GM21576 (cell line): ENCODE measurements around the gene AFF3.

Experiments used
- ATAC-seq: cut with Tn5 transposase; IDR thresholded peaks from one replicate; pipeline ENCODE4 v1.9.1; 2021; ENCODE audit warnings: mild to moderate bottlenecking, moderate library complexity; ENCODE audit not compliant: unreplicated experiment

The AFF3 gene

DNA sequence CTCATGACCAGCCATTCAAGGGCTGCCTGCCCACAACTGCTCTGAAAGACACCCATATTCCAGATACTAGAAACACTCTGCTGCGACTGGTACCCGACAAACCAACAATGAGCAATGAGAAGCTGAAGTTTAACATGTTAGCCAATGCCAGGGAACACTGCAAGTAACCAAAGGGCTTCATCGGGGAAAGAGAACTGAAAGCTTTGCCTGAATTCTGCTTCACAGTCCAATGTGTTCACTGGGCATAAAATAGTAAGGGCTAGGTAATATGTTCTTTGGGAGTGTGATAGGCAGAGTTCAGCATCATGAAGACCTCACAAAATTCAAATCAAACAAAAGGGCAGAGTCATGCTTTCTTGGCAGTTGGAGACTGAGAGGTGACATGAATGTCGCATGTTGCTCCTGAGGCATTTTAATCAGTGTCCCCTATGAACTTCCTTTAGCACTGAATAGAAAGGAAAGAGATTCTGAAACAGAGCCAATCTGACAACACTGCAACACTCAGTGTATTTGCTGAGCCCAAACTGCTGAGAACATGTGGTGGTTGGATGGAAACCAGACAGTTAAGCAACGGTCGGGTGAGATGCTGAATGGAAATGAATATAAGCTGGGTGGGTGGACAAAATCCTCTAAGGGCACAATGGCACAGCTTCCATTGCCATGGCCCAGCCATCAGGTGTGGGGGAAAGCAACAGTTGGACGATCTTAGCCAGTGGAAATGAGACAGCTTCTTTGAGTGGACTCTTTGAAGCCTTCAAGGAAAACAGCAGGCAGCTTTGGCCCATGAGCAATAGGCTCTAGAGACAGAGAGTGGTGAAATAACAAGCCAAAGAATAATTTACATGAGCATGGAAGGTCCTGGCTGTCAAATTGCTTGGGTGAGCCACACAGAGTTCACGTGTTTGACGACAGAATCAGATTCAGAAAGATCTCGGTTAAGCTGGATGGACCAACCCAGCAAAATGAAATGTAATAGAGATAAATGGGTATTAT, 277.5 kb downstream of the AFF3 start:
- no peak for ATAC-seq

- ATAC-seq, result no peak
Observed at GRCh38 chr2:99863903-99864270, 278.5 kb downstream of the AFF3 start.

- no peak for ATAC-seq
Observed at GRCh38 chr2:99863236-99863902, 279.0 kb downstream of the AFF3 start.

- ATAC-seq, result no peak
Observed at GRCh38 chr2:99862566-99862965, 279.8 kb downstream of the AFF3 start.

DNA sequence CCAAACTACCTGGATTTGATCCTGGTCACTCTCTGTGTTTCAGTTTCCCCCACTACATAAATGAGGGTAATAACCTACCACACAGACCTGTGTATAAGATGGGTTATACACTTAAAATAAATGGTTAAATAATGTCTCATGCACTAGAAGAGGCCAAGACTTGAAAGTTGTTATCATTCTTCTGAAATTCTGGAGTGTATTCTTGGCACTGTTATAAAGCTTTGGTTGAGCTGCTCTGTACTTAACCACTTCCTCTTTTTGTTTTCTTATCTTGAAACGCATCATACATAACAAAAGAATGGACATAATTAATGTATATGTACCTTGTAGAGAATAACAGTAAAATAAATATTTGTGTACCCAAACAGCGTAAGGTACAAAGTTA, 281.0 kb downstream of the AFF3 start:
- ATAC-seq, result no peak

- no peak for ATAC-seq
Observed at GRCh38 chr2:99860720-99861375, 281.5 kb downstream of the AFF3 start.

- no peak for ATAC-seq
Observed at GRCh38 chr2:99858951-99859596, 283.3 kb downstream of the AFF3 start.

DNA sequence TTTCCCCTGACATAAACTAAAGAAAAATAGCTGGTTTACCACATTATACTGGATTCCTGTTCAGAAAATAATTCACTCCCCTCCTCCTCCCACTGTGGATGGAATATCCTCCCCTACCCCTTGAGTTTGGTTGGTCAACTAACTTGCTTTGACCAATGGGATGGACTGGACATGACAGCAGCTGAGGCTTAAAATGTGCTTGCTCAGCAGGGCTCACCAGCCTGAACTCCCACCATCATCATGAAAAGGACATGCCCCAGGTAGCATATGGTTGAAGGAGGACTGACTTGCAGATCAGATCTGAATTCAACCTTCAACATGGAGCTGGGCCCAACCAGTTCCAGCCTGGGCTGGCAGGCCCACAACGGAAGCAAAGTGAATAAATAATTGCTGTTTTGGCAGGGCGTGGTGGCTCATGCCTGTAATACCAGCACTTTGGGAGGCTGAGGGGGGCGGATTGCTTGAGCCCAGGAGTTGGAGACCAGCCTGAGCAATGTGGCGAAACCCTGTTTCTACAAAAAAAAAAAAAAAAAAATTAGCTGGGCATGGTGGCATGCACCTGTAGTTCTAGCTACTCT, 284.4 kb downstream of the AFF3 start:
- ATAC-seq, result no peak

GRCh38 chr2:99857372-99857771, 285.0 kb downstream of the AFF3 start:
- ATAC-seq, result no peak

DNA sequence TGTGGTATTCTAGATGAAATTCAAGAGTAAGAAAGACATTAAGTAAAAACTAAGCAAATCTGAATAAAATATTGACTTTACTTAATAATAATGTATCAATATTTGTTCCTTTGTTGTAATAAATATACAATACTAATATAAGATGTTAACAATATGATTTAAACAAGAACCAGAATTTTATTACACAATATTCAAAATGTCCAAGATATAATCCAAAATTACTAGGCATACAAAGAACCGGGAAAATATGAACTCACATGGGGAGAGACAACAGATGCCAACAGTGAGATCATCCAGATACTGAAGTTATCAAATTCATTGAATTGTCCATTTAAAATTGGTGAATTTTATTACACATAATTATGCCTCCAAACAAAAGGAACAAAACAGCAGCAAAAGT, 286.3 kb downstream of the AFF3 start:
- no peak for ATAC-seq

DNA sequence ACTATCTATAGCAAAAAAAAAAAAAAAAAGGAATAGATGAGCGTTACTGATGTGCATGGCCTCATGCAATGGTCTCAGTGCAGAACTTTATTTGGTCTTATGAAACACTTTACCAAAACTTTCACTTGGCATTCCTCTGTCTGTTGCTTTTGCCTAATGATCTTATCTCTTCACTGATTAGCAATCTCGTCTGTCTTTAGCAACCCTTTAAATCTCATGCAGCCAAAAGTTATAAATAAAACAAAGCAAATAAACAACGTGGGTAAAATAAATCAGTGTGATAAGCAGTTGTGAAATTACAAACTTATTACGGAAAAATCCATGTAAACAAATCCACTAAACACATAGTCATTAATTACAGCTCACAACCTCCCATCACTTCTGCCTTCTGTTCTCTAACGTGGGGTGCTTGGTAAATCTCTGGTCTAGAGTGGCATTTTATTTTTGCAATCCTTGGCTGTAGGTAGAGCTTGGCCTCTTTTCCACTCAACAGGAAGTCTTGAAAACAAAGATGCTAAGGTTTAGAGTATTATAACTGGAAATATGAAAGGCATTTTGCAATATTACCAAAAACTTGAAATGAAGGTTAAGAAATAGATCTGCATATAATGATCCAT, 288.0 kb downstream of the AFF3 start:
- no peak for ATAC-seq

DNA sequence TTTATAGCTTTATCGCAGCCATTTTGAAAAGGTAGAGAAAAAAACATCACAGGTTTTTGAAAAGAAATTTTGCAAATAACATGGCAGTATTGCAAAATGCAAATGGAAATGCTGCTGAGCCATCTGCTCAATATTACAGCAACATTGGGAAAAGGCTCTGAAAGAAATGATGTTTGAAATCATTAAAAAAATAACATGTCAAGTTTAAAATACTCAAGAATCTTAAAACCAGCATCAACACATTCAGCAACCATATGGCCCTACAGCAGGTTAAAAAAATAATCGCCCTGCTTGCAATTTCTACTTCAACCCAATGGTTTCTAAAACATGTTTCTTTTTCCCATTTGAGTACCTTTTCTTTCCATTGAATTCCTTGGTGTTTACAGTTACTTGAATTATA, 289.4 kb downstream of the AFF3 start:
- ATAC-seq, result no peak

GRCh38 chr2:99852376-99852934, 289.9 kb downstream of the AFF3 start:
- no peak for ATAC-seq

DNA sequence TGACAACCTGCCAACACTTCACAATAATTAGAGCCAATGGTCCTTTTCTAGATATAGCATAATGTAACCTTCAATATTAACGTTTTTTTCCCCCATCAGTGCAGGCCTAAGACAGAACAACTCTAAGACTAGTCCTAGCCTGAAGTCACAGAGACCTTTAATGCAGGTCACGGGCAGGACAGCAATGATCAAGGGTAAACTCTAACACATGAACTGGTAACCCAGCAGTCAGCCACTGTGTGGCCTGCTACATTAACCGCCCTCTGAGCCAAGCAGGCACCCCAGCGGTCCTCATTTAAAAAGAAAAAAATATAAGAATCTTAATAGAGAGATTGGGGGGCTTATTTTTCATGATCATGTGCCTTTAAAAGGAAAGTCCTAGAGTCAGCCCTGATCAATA, 290.6 kb downstream of the AFF3 start:
- no peak for ATAC-seq

GRCh38 chr2:99851089-99851488, 291.3 kb downstream of the AFF3 start:
- no peak for ATAC-seq

DNA sequence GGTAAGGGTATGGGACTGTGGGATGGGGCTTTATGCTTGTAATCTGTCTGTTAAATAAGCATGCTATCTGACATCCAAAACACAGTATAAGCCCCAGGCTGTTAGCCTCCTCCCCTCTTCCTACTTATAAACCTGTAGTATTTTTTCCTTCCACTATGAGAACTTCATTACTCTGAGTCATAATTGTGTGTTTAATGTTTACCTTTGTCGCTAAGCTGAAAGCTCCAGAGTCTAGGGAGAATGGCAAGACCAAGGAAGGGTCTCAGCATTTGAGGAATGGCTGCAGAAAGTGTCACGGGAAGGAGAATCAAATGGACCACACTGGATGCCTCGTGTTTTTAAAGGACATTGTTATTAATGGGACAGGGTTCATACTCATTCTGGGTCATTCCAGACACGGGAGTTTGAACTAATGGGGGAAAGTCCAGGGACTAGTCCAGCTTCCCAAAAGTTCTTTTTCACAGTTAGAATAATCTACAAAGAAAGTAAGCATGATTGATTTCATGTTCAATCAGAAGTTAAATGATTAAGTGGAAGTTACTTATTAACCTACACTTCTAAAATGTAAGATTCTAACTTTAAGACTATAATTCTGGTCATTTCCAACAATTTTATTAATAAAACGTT, 292.2 kb downstream of the AFF3 start:
- ATAC-seq, result no peak

- ATAC-seq, result no peak
Observed at GRCh38 chr2:99846462-99847107, 295.8 kb downstream of the AFF3 start.

GRCh38 chr2:99845296-99845695, 297.1 kb downstream of the AFF3 start:
- ATAC-seq, result no peak

GRCh38 chr2:99842451-99842850, 299.9 kb downstream of the AFF3 start:
- no peak for ATAC-seq
